GM18873 (cell line): ENCODE results near the gene MGAT4A.
A peak's percentile ranks its signal among the peaks of the same experiment; 100 is the strongest.
"Not testable (repeated sequence)": the region's sequence is repeated elsewhere in the genome, so short reads cannot be mapped to it uniquely, and the experiment has no call there.

Experiments used
- ATAC-seq: cut with Tn5 transposase; IDR thresholded peaks from one replicate; pipeline ENCODE4 v1.9.1; 2021; ENCODE audit warnings: mild to moderate bottlenecking, moderate library complexity, moderate number of reproducible peaks; ENCODE audit not compliant: unreplicated experiment, low FRiP score

MGAT4A gene

DNA sequence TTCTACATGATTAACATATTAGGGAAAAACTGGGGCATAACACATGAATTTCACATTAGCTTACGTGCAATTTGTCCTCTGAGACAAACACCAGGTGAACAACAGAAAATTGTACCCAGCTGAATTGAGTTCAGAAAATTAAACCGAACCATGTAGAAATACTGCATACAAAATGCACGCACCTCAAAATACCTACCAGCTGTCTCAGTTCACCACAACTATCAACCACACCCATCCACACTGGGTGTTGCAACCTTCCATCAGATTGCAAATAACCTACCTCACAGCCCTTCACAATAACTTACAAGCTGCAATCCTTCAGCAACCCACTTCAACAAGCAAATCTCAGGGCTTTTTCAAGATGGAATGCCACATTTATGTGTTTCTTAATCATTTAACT, 66.6 kb downstream of the MGAT4A start:
- ATAC-seq, result no peak

DNA sequence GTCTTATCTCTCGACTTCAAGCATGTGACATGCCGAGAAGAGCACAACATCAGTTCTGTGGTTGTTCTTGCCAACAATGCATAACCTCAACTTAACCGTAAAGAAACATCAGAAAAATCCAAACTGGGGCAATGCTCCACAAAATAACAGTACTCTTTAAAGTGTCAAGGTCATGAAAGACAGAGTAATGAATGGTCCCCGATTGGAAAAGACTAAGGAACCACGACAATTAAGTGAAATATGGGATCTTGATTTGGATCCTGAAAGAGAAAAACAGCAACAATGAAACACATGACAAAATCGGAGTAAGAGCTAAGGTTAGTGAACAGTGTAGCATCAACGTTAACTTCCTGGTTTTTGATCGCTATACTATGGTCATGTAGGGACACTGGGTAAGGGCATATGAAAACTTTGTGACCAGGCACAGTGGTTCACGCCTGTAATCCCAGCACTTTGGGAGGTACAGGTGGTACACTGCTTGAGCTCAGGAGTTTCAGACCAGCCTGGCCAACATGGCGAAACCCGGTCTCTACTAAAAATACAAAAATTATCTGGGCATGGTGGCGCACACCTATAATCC, 67.3 kb downstream of the MGAT4A start:
- ATAC-seq, result no peak

DNA sequence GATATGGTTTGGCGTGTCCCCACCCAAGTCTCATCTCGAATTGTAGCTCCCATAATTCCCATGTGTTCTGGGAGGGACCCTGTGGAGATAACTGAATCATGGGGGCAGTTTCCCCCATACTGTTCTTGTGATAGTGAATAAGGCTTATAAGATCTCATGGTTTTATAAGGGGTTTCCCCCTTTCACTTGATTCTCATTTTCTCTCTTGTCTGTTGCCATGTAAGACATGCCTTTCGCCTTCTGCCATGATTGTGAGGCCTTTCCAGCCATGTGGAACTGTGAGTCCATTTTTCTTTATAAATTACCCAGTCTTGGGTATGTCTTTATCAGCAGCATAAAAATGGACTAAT, 71.5 kb downstream of the MGAT4A start:
- not testable (repeated sequence) for ATAC-seq

DNA sequence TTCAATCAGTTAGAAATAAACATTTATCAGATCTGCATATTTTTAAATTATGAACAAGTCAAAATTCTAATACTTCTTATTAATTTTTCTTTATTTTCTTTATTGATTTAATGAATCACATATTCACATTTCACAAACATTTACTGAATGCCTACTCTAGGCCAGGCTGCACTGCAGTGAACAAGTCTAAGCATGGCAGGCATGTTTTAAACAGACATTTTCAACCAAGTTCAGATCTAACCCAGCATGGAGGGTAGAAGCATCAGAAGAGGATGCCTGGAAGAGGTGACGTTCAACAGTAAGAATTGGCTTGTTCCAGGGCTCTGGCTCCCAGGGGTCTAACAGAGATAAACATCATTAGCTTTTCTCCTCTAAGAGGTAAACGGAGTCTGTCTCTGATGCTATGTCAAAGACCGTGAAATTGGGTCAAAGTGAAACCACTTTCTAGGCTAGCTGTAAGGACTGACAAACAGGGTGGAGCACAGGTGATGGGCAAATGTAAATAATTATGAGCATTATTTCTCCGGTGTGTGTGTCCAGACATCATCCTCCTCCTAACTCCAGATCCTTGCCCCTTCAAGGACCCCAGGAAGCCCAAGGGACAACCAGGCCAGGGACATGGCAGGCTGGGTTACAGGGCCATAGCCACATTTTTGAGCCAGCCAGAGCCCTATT, 72.0 kb downstream of the MGAT4A start:
- no peak for ATAC-seq

DNA sequence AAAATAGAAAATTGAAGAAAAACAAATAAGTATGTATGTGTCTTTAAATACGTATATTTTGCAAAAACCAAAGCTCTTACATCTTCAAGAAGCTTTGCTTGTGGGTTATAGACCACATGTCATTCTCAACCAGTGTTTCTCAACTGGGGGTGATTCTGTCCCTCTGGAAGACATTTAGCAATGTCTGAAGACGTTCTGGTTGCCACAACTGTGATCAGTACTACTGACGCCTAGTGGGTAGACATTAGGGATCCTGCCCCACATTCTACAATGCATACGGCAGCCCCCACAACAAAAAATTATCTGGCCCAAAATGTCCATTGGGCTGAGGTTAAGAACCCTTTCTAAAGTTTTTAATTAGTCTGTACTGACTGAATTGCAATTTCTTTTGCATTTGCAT, 74.1 kb downstream of the MGAT4A start:
- ATAC-seq, result no peak

DNA sequence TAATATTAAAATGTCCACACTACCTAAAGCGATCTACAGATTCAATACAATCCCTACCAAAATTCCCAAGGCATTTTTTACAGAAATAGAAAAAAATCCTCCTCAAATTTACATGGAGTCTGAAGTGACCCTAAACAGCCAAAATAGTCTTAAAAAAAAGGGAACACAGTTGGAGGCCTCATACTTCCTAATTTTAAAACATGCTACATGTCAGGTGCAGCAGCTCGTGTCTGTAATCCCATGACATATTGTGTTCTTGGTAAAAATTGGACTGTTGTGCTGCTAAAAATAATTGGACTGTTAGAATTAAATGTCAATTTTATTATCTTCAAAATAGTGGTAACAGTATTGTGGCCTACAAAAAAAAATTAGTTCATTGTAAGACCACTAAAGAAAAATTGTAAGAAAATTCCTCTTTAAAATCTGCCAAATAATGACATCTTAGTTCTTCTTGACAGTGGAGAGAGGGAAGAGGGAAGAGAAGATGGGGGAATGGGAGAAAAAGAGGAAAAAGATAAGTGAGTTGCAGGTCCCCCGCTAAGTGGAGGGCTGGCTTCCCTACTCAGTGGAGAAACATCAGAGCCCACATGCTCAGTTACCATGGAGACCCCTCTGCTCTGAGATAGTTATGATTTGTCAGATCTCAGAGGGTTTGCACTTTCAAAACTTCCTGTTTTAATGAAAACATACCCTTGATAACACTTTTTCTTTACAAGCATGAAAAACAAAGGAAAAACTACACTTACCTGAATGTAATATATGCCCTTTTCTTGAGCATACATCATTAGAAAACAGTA, 76.0 kb downstream of the MGAT4A start:
- ATAC-seq, result no peak

DNA sequence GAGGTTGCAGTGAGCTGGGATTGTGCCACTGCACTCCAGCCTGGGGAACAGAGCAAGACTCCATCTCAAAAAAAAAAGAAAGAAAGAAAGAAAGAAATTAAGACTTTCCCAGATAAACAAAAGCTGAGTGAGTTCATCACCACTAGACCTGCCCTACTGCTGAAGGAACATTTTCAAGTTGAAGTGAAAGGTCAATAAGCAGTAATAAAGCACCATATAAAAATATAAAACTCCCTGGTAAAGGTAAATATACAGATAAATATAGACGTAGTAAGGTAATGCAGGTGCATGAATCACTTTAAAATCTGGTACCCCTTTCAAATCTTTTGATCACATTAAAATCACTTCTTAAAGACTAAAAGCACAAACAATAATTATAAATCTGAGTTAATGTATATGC, 79.9 kb downstream of the MGAT4A start:
- no peak for ATAC-seq

DNA sequence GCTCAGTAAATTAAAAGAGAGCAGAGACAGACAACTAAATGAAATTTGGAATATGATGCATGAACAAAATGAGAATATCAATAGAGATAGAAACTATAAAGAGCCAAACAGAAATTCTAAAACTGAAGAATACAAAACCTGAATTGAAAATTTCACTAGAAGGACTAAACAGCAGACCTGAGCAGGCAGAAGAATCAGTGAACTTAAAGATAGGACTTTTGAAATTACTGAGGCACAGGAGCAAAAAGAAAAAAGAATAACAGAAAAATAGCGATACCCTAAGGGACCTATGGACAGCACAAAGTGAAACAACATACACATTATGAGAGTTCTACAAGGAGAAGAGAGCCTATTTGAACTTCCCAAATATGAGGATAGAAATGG, 80.9 kb downstream of the MGAT4A start:
- no peak for ATAC-seq

DNA sequence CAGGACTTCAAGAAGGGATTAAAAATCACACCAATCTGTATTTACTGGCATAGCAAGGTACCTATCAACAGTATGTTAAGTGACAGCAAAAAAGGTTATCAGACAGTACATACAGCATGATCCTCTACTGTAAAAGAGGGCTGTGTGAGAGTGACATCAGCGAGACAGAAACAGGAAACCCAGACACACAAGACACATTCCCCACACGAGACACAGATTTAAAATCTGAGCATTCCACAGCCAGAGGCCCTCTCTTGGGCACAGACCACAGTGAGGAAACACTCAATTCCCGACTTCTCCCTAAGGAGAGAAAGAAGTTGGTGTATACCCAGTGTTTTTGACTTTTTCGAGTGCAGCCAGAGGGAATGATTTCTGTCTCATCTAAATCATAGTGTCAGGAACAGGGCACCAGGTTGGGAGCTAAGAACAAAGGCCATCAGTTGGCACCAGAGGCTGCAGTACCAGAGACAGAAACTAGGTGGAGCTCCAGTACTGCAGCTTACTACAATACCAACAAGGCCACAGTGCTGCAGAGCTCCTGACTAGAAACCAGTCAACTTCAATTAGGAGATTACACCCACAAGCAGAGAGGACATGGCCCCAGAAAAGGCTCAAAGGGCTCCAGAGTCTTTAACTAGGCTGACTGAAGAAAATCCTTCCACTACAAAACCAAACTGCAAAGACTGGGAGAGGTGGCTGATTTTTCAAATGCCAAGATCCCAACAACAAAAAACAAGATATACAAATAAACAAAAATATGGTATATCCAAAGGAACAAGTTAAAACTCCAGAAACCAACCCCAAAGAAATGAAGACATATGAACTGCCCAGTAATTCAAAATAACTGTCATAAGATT, 81.6 kb downstream of the MGAT4A start:
- ATAC-seq, result peak; percentile 59

DNA sequence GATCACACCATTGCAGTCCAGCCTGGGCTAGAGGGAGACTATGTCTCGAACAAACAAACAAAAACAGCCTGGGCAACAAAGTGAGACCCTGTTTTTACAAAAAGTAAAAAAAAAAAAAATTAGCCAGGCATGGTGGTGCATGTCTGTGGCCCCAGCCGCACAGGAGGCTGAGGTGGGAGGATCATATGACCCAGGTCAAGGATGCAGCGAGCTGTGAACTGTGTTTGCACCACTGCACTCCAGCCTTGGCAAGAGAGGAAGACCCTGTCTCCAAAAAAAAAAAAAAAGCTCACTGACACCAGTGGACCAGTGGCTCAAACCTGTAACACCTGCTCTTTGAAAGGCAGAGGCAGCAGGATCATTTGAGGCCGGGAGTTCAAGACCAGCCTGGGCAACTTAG, 82.5 kb downstream of the MGAT4A start:
- ATAC-seq, result no peak

DNA sequence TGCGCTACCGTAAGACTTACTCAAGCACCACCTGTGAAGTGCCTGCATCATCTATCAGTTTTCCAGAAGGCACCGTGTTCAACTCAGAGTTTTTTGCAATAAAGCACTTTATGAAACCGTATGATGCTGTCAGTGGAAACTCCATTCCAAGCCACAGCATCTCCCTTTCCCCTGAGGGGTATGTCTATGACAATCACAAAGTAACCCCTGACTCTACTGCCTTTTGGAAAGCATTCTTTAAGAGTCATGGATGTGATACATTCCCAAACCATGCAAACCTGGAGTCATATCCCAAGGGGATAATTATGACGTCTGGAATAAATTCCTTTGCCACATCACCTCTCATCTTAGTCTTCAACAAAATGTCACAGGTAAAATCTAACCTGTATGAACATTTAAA, 83.3 kb downstream of the MGAT4A start:
- ATAC-seq, result no peak

DNA sequence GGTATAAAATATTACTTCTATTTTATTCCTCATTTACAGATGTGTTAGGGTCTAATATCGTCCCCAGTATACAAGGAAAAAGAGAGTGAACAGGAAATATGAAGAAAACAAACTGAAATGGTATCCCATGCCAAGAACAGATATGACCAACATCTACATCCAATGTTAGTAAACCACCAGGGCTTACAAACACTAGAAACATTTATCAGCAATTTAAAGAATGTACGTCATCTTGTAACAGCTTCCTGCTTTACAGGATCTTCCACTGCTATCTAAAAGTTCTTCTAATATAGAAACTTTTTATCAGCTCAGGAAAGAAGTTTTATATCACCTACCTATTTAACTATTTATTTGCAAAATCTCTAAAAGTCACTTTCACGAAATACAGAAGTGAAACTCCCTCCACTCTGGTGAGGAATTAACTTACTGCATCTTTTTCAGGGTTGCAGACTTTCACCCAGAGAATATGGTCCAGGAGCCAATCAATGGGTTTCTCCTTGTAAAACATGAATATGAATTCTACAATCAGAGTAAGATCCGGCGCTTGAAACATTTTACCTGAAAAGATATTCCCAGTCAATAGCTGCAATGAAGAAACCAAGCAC, 87.3 kb downstream of the MGAT4A start:
- ATAC-seq, result no peak

DNA sequence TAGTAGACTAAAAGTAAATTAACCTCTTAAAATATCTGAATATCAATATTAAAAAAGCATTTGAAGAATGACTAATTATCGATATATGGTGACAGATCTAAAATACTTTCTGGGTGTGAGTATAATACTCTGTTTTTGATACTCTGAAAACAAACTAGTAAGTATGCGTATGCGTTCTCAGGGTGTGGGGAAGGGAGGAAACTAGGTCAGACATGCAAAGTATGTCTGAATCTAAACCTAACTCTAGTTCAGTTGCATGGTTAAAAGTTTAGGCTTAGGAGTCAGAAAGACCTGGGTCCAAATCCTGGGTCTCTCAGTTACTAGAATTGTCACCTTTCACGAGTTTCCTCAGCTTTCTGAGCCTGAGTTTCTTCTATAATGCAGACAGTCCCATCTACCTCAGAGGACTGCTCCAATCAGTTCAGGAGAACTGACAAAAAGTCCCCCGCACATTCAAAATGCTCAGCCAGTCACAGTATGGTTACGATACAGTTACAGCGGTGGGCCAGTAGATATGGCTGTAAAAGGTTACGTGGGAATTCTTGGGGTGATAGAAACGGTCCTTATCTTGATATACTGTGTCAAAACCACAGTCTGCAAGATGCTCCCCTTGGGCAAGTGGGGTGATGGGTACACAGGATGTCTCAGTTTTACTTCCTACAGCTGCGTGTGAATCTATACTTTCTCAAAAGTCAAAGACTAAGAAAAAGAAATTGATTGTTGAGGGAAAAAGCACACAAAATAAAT, 93.4 kb downstream of the MGAT4A start:
- peak; percentile 73 for ATAC-seq

DNA sequence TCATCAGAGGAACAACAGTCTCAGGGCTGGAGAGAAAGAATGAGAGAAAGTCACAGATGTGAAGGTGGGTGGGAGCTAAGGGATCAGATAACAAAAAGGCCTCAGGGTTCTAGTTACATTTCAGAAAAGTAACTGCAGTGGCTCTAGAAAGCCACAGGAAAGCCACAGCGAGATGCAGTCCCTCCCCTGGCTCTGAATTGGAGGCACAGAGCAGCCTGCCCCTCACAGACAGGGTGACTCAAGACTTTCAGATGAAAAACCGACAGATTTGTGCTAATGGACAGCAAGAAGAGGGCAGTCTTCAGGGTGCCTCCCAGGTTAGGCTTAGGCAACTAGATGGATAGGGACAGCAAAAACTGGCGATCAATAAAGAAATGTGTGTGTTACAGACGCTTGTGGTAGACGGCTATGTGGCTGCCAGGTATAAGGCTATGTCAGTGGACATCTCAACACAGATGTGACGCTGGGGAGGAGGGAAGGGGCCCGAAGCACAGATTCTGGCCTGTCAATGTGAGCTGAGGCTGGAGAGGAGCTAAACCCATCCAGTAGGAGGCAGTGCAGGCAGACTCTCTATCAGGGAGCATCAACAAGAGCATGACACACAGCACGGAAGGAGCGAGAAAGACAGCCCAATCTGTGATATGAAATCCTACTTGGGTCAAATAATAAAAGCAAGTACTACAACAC, 96.4 kb downstream of the MGAT4A start:
- ATAC-seq, result no peak

DNA sequence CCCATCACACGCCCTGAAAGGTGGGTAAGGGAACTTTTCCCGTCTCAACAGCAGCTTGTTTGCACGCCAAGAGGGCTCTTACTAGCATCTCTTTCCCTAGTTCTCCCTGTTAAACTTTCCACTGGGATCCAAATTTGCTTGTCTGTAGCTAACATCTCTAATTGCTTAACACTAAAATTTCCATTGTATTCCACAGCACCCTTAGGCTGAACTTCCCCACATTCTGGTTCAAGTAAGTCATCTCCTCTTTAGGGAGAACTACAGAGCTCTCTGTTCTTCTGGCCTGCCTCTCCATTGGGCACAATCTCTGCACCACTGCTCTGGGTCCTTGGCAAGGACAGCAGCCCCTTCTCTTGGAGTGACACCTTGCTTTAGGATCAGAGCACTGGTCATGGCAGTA, 98.6 kb downstream of the MGAT4A start:
- no peak for ATAC-seq

DNA sequence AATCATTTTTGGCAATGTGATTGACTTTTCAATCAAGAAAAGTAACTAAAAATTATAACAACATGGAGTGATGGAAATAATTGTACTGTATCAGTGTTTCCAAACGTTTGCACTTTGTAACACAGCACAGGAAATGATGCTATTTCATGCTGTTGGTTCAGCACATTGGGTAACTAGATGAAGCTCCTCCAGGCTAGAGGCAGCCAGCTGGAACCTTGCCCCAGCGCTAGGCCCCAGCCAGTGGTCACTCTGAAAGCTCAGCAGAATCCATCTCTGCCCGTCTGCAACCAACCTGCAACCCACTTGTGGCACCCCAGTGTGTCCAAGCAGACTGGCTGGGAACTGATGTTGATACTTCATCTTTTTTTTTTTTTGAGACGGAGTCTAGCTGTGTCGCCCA, 107.3 kb downstream of the MGAT4A start:
- ATAC-seq, result no peak

DNA sequence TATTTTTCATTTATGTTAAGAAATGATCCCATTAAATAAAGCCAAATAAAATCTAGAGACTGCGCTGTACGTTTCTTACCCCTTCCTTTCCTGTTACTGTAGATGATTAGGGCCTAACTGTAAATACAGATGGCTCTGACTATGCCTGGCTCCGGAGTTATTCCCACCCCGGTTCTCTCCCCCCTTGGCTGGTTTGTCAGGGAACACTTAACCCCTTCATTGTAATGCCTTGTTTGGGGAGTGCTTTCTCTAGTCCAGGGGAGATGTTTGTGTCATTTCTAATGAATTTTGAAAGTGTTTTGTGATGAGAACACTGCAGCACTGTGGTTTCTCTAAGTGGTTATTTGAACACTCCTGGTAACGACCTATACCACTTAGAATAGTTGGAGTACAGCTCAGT, 113.8 kb downstream of the MGAT4A start:
- ATAC-seq, result no peak

DNA sequence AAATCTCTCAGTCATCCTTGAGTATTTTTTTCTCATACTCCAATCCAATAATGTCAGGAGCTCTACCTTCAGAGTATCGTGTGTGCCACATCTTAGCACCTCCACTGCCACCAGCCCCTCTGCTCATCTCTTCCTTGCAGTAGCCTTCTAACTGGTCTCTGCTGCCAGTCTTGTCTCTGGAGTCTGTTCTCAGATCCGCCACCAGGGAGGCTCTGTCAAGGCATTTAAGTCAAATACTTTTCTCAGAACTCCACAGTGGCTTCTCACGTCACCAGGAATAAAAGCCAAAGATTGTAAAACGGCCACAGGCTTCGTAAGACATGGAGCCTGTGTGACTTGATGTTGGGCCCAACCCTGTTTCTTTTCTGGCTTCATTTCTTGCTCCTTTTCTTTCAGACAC, 115.5 kb downstream of the MGAT4A start:
- ATAC-seq, result no peak

DNA sequence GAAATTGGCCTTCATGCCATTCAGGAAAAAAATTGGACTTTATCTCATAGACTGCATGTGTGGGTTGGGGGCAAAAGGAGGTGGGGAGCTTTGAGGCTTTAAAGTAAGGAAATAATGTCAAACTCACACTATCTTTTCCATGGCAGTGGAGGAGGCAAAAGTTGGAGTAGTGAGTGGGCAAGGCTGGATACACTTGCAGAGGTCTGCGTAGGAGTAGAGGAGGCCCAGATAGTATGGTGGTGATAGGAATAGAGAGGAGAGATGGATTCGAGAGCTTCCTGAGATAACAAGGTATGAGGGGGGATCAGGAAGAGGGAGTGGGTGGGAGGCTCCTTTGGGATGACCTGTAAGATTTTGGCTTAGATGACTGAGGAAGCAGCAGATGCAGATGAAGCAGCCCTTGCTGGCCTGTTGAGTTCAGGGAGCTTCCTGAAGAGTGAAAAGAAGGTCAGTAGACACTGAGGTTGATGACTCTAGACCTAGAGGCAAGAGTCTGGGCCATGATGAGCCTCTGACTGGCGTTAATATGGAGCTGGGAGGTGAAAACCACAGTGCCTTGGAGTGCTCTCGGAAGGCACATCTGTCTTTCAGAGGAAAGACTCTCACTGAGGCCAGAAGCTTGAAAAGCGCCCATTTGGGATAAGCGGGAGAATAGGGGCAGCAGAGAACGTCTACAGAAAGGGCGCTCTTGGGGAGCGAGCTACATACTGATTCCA, 116.8 kb downstream of the MGAT4A start:
- ATAC-seq, result no peak
